ENCODE data around the gene ASPHD1.

The ASPHD1 gene

DNA sequence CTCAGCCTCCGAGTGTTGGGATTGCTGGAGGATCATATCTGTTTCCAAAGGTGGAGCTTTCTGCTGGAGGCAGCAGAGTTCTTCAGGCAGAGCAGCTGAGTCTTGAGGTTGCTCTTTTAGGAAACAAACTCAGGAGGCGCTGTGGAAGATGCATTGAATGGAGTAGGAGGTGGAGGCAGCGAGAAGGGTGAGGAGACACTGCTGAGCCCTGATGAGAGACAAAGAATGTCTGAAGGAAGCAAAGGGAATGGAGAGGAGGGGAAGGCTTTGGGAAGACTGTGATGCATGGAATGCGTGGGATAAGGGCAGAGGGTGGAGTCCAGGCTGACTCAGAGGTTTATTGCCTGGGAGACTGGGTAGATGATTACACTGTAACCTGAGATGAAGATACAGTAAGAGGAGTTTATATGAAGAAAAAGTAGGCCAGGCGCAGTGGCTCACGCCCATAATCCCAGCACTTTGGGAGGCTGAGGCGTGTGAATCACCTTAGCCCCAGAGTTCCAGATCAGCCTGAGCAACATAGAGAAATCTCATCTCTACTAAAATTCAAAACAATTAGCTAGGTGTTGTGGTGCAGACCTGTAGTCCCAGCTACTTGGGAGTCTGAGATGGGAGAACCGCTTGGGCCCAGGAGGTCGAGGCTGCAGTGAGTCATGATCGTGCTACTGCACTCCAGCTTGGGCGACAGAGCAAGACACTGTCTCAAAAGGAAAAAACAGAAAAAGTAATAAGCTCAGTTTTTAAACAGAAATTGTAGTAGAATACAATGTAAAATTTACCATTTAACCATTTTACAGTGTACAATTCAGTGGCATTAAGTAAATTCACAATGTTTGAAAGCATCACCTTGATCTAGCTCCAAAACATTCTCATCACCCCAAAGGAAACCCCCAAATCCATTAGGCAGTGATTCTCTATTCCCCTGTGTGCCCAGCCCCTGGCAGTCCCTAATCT lies 43.8 kb downstream of the ASPHD1 start:
- peak; percentile 32 to 57 for DNase-seq

DNA sequence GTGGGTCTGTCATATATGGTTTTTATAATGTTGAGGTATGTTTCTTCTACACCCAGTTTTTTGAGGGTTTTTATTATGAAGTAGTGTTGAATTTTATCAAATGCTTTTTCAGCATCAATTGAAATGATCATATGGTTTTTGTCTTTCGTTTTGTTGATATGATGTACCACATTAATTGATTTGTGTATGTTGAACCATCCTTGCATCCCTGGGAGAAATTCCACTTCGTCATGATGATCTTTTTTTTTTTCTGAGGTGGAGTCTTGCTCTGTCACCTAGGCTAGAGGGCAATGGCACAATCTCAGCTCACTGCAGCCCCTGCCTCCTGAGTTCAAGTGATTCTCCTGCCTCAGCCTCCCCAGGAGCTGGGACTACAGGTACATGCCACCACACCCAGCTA lies 47.6 kb downstream of the ASPHD1 start:
- DNase-seq: no peak

DNA sequence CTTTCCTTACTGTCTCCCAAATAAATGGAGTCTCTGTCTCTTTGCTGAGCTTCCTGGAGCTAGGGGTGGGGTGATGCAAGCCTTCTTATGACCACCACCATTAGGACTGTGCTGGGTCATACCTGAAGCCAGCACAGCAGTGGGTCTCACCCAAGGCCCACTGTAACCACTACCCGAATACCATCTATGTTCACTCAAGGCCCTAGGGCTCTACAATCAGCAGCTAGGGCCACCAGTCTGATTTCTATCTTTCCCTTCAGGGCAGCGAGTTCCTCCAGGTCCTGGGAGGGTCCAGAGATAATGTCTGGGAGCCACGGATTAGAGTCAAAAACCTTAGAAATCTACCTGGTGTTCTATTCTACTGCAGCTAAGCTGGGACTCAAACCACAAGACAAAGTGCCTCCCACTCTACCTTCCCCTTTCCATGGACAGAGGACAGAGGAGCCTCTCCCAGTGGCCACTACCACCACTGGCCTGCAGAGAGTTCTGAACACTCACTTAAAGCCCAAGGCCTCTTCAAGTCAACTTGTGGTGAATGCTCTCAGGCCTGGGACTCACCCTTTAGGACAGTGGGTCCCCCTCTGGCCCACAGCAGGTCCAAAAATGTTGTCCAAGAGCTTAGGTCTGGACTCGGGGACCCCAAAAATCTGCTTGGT lies 50.6 kb downstream of the ASPHD1 start:
- no peak for DNase-seq

- no peak for DNase-seq
Measured at GRCh38 chr16:29951625-29952365, 51.5 kb downstream of the ASPHD1 start.

Data from NCI-H524 (cell line).